Muscle of back (tissue), 11 donors: ENCODE data around the gene KIF18B. TPM values are rescaled to one million over a fixed set of nuclear protein-coding genes. Genes with fewer than 3 reads are reported as not detected.

Experiments used
- DNase-seq, 3 donors: peaks; one replicate each; pipeline versions ENCODE4 v3.0.0 to v3.0.0-alpha.2; 2013
- polyA plus RNA-seq, 10 donors: library from polyadenylated mRNA; unstranded; fragments of 120-200 nt; gene quantifications; one replicate each; pipeline ENCODE4 v1.2.1, GENCODE V29; 2013; ENCODE audit not compliant: insufficient read length in 10 of 10

The KIF18B gene
- polyA plus RNA-seq, 10 donors: 5.2 to 12.1 (median 7.3) TPM

DNA sequence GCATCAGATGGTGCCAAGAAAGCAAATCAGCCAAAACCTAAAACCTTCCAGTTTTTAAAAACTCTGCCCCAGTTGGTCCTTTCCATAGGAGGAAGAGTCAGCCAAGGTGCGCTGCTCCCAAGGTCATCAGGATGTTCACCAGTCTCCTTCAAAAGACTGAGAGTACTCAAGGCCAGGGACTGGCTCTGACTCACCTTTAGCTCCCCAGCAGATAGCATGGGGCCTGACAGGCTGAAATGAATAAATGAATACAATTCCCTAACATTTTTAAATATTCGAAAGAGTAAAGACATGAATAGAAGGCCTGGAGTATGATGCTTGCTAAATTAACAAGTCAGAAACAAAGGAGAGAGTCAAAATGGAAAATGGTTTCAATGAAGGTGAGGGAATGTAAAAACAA is 67.5 kb downstream of the KIF18B start:
- DNase-seq: no peak

DNA sequence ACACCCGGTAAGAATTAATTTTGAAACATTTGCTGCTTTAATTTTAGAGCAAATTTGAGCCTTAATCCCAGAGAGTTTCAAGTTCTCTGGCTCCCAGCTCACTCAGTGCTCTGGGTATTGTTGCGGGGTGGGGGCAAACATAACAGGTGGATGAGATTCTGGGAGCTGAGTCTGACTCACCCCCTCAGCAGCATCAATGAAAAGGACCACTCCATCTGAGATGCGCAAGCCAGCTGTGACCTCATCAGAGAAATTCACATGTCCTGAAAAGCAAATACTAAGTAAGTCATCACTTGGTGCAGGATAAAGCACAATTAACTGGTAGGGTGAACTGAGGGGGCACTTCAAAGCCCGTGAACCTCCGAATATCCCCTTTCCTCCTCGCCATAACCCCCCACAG is 68.2 kb downstream of the KIF18B start:
- DNase-seq: no peak

DNA sequence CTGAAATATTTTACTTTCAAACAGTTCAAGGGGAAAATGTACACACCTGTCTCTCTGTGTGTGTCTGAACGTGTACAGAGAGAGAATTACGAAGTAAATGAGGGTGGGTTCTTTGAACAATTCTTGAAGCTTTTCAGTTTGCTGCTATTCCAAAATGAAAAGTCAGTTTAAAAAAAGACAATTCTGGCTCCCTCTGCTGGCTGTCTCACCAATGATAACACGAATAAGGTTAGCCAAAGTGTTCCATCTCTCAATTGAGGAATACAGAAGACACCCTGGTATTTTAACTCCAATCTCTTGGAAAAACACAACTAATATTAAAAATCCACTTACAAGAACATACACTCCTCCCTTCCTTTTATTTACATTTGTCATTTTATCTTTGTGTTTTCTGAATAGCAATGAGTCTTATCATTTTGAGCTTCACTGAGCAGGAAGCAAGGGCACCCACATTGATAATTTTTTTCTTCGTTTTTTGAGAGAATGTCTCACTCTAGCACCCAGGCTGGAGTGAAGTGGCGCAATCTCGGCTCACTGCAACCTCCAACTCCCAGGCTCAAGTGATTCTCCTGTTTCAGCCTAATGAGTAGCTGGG is 68.8 kb downstream of the KIF18B start:
- peak; percentile 48 to 68 (median 50) for DNase-seq

DNA sequence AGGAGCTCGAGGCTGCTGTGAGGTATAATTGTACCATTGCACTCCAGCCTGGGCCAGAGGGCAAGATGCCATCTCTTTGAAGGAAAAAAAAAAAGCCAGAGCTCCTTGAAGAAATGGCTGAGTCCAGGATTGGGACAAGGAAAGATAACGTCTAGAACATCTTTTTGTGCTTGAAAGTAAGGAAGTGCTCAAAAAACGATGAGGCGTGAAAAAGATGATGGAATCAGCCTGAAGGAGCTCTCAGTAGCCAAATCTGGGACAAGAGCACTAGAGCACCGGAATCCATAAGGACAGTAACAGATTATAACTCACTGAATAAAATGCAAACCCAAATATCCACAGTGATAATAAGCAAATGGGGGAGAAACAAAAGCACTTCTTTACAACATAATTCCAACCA is 70.5 kb downstream of the KIF18B start:
- no peak for DNase-seq

DNA sequence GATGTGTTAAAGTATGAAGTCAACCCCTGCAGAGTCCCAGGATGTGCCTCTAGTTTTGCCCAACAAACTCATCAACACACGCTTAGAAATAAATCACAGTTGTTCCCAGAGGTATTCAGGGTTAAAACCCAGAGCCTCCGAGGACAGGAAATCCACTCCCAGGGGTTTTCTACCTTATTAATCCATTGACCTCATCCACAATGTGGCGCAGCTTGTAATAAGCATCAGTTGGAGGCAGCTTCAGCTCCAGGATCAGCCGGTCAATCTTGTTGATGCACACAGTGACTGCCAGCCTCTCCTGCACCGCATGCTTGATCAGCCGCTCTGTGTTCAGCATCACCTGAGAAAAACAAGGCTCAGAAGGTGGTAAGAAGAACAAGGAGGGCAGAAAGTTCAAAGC is 71.8 kb downstream of the KIF18B start:
- no peak for DNase-seq

Other genes with a start within 250 kb of the KIF18B start
- gene DBF4B, start 239.1 kb downstream of the KIF18B start, polyA plus RNA-seq: 1 to 10 TPM; 4.4 to 9.2 (median 7.4) TPM
- gene ADAM11, start 188.8 kb downstream of the KIF18B start, polyA plus RNA-seq: 1 to 10 TPM; 1.4 to 3.6 (median 1.7) TPM
- gene GJC1, start 117.5 kb downstream of the KIF18B start, polyA plus RNA-seq: 10 to 100 TPM; 17.9 to 36.6 (median 22.9) TPM
- gene HIGD1B, start 99.9 kb downstream of the KIF18B start, polyA plus RNA-seq: 1 to 10 TPM; 2.8 to 6.8 (median 4.5) TPM
- gene EFTUD2, start 48.3 kb downstream of the KIF18B start, polyA plus RNA-seq: 10 to 100 TPM; 53.8 to 77.5 (median 64.4) TPM
- gene GFAP, start 32.3 kb downstream of the KIF18B start, polyA plus RNA-seq: 1 to 10 TPM in 1 of 10 donors, under 1 TPM in 8, not detected in 1; 0.27 to 1.1 (median 0.38) TPM
- gene C1QL1, start 20.5 kb upstream of the KIF18B start, polyA plus RNA-seq: 1 to 10 TPM in 8 of 10 donors, under 1 TPM in 2; 0.74 to 6.4 (median 2.1) TPM
- gene DCAKD, start 103.9 kb upstream of the KIF18B start, polyA plus RNA-seq: 10 to 100 TPM; 25.3 to 33.8 (median 27.1) TPM
- gene NMT1, start 113.5 kb upstream of the KIF18B start, polyA plus RNA-seq: 10 to 100 TPM; 31.8 to 49.7 (median 38.3) TPM
- 10 to 100 TPM; 20.3 to 38.5 (median 32.2) TPM for gene PLCD3, start 184.7 kb upstream of the KIF18B start, polyA plus RNA-seq
- 1 to 10 TPM; 3.9 to 7.0 (median 5.3) TPM for gene ACBD4, start 187.9 kb upstream of the KIF18B start, polyA plus RNA-seq
- gene HEXIM1, start 200.7 kb upstream of the KIF18B start, polyA plus RNA-seq: 10 to 100 TPM; 16.6 to 26.6 (median 21.5) TPM
- gene HEXIM2, start 214.1 kb upstream of the KIF18B start, polyA plus RNA-seq: 1 to 10 TPM; 4.9 to 9.4 (median 7.3) TPM